Thymus (tissue), 14 donors: ENCODE data around the gene POLR1E. TPM values are rescaled to one million over a fixed set of nuclear protein-coding genes. Genes with fewer than 3 reads are reported as not detected.

Experiments used
- DNase-seq, 9 donors: peaks; one replicate each; pipeline ENCODE4 v3.0.0-alpha.2; 2013; ENCODE audit warnings: low spot score in 9 of 9, low read depth in 6 of 9, missing footprints in 1 of 9
- H3K27ac ChIP-seq, 2 donors: one replicate each; pipeline ENCODE4 v1.5.1; 2013; ENCODE audit warnings: control low read depth in 1 of 2, low read depth in 1 of 2, low read length in 1 of 2, mild to moderate bottlenecking in 1 of 2, moderate library complexity in 1 of 2
- H3K27me3 ChIP-seq, 2 donors: one replicate each; pipeline ENCODE4 v1.5.1; 2013; ENCODE audit warnings: low read length in 1 of 2; ENCODE audit not compliant: control insufficient read depth in 2 of 2, insufficient read depth in 1 of 2
- H3K36me3 ChIP-seq, 2 donors: one replicate each; pipeline ENCODE4 v1.5.1; 2013; ENCODE audit warnings: low read length in 1 of 2, mild to moderate bottlenecking in 1 of 2, moderate library complexity in 1 of 2; ENCODE audit not compliant: control insufficient read depth in 2 of 2, insufficient read depth in 2 of 2
- H3K4me1 ChIP-seq, 2 donors: one replicate each; pipeline ENCODE4 v1.5.1; 2013; ENCODE audit warnings: low read length in 2 of 2; ENCODE audit not compliant: control insufficient read depth in 2 of 2, insufficient read depth in 2 of 2
- H3K4me3 ChIP-seq, 2 donors: one replicate each; pipeline ENCODE4 v1.5.1; 2013; ENCODE audit warnings: low read length in 2 of 2, control low read depth in 1 of 2, mild to moderate bottlenecking in 1 of 2
- H3K9me3 ChIP-seq, 2 donors: one replicate each; pipeline ENCODE4 v1.5.1; 2013; ENCODE audit warnings: low read length in 1 of 2, mild to moderate bottlenecking in 1 of 2; ENCODE audit not compliant: control insufficient read depth in 2 of 2, insufficient read depth in 1 of 2
- WGBS: extraction: QIAGEN DNeasy Blood & Tissue Kit; methylation state at CpG from one replicate; pipeline ENCODE4 v1.1.7; 2013; 5-methylcytosine and 5-hydroxymethylcytosine counted together
- long read RNA-seq, 10 donors: transcript quantifications; one replicate each; lab custom pipeline, GENCODE V29; 2026
- polyA plus RNA-seq: library from polyadenylated mRNA; stranded (reverse); fragments of 200-250 nt; gene quantifications from one replicate; pipeline ENCODE4 v1.2.3, GENCODE V29; 2013
- total RNA-seq: library from RNA; stranded (reverse); fragments of 120-200 nt; gene quantifications from one replicate; pipeline ENCODE4 v1.2.4, GENCODE V29; 2013
- donor health status: healthy.

Gene POLR1E
- 21.0 TPM for total RNA-seq
- 22.0 TPM for polyA plus RNA-seq
- long read RNA-seq, donor 1, partial matches to known transcripts, result 0 of 1 reads
- long read RNA-seq, donor 1, other reads (novel, unspliced or antisense), result 0 of 1 reads
- long read RNA-seq, donor 2, result 0 reads
- long read RNA-seq, donor 3, transcript POLR1E-202 (12 exons, 1,868 nt), result major isoform, 9 of 14 reads
- long read RNA-seq, donor 3, partial matches to known transcripts, result 5 of 14 reads
- long read RNA-seq, donor 3, other reads (novel, unspliced or antisense), result 0 of 14 reads
- long read RNA-seq, donor 4, partial matches to known transcripts, result 0 of 2 reads
- long read RNA-seq, donor 4, other reads (novel, unspliced or antisense), result 0 of 2 reads
- long read RNA-seq, donor 5, partial matches to known transcripts, result 0 of 4 reads
- long read RNA-seq, donor 5, other reads (novel, unspliced or antisense), result 0 of 4 reads
- long read RNA-seq, donor 6, transcript POLR1E-202 (12 exons, 1,868 nt), result major isoform, 5 of 7 reads
- long read RNA-seq, donor 6, partial matches to known transcripts, result 0 of 7 reads
- long read RNA-seq, donor 6, other reads (novel, unspliced or antisense), result 0 of 7 reads
- long read RNA-seq, donor 7, partial matches to known transcripts, result 0 of 4 reads
- long read RNA-seq, donor 7, other reads (novel, unspliced or antisense), result 0 of 4 reads
- long read RNA-seq, donor 8, partial matches to known transcripts, result 0 of 2 reads
- long read RNA-seq, donor 8, other reads (novel, unspliced or antisense), result 0 of 2 reads
- long read RNA-seq, donor 9, partial matches to known transcripts, result 0 of 2 reads
- long read RNA-seq, donor 9, other reads (novel, unspliced or antisense), result 0 of 2 reads
- long read RNA-seq, donor 10, partial matches to known transcripts, result 0 of 5 reads
- long read RNA-seq, donor 10, other reads (novel, unspliced or antisense), result 0 of 5 reads

DNA sequence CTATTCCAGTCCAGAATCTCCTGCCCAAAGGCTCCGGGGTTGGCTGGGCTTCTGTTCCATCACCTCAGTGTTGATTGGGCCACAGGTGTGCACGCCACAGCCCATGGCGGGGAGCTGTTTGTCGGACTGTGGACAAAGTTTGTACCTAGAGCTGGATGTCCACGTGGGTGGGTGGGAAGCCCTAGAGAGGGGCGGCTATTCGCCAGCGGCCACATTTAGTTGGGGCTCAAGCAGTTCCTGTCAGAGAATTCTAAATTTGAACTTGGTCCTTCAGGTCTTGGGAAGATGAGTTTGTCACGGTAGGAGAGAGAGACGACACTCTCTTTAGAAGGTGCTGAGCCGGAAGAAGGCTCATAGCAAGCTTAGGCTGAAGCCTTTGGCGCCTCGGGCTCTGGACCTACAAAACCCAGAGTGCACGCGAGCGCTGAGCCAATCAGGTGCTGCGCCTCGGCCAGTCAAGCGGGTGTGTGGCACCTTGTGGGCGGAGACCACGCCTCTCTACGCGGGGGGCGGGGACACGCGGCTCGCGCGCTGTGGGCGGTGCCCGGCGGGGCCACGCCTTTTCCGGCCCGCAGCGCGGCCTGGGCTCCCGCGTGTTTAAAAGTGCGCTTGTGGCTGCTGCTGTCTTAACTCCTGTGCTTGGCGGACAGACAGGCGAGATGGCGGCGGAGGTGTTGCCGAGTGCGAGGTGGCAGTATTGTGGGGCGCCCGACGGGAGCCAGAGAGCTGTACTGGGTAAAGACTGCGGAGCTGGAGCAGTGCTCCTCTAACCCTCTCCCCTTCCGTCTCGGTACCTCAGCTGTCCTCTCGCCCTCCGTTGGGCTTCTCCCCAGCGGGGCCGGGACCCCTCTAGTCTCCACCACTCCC lies at the start of gene POLR1E:
POLR1E (plus strand) TSS at position 560 of the 867 bp plus-strand sequence; CDS start at position 660, 100 bp downstream.
- DNase-seq, result peak; percentile 87 to 97 (median 94)
- peak within 1 kb of the TSS; percentile 66 to 82 for H3K4me3 ChIP-seq
- peaks cover 0 to 9% of the 10 kb centered on the region in 2 donors for H3K27me3 ChIP-seq
- no peaks in the 10 kb centered on the region for H3K9me3 ChIP-seq
- H3K36me3 ChIP-seq, result peaks cover 3 to 8% of the 10 kb centered on the region in 2 donors
- WGBS, result 5% methylated on average over 56 of the region's 56 CpGs
- peak within 1 kb of the TSS; percentile 37 to 72 for H3K27ac ChIP-seq
- H3K4me1 ChIP-seq, result peaks cover 10 to 18% of the 10 kb centered on the region in 2 donors

DNA sequence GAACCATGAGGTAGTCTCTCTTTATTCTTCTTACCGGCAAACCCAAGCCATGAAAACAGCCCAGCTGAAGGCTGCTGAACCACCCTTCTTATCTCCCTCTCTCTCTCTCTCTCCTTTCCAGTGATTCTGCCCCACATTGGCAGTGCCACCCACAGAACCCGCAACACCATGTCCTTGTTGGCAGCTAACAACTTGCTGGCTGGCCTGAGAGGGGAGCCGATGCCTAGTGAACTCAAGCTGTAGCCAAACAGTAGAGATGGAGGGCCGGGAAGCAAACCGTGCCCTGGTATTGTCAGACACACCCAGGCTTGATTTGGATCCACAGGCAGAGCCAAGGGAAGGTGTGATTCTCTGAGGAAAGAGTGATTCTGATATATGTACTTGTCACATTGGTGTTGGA lies 49.2 kb upstream of the POLR1E start:
- H3K27ac ChIP-seq, result no peak overlapping the region
- H3K4me1 ChIP-seq, result no peaks in the 10 kb centered on the region
- WGBS, result 97% methylated on average over 5 of the region's 5 CpGs
- H3K4me3 ChIP-seq, result no peak overlapping the region
- H3K9me3 ChIP-seq, result no peaks in the 10 kb centered on the region
- no peak for DNase-seq
- H3K27me3 ChIP-seq, result no peaks in the 10 kb centered on the region
- H3K36me3 ChIP-seq, result peaks cover 53 to 66% of the 10 kb centered on the region in 2 donors

GRCh38 chr9:37437010-37437409 lies 48.7 kb upstream of the POLR1E start:
- Histone ChIP-seq H3K9me3 (peaks cover 0 to 3% of the 10 kb centered on the region in 2 donors), H3K4me3 (no peak overlapping the region), H3K36me3 (peaks cover 54 to 67% of the 10 kb centered on the region in 2 donors), H3K4me1 (no peaks in the 10 kb centered on the region), H3K27me3 (no peaks in the 10 kb centered on the region), H3K27ac (no peak overlapping the region)
- WGBS, result 97% methylated on average over 6 of the region's 6 CpGs
- DNase-seq, result no peak

GRCh38 chr9:37437621-37438020 lies 48.1 kb upstream of the POLR1E start:
- DNase-seq, result no peak
- Histone ChIP-seq H3K27me3 (no peaks in the 10 kb centered on the region), H3K36me3 (peaks cover 58 to 68% of the 10 kb centered on the region in 2 donors), H3K4me1 (no peaks in the 10 kb centered on the region), H3K27ac (no peak overlapping the region), H3K9me3 (peaks cover 0 to 3% of the 10 kb centered on the region in 2 donors), H3K4me3 (no peak overlapping the region)
- WGBS, result over 99% methylated on average over 4 of the region's 4 CpGs

- Histone ChIP-seq H3K27me3 (no peaks in the 10 kb centered on the region), H3K27ac (no peak overlapping the region), H3K4me1 (no peaks in the 10 kb centered on the region), H3K4me3 (no peak overlapping the region), H3K36me3 (peaks cover 59 to 65% of the 10 kb centered on the region in 2 donors), H3K9me3 (peaks cover 0 to 3% of the 10 kb centered on the region in 2 donors)
- WGBS, result 99% methylated on average over 3 of the region's 3 CpGs
- no peak for DNase-seq
Observed at GRCh38 chr9:37438359-37438758, 47.4 kb upstream of the POLR1E start.

DNA sequence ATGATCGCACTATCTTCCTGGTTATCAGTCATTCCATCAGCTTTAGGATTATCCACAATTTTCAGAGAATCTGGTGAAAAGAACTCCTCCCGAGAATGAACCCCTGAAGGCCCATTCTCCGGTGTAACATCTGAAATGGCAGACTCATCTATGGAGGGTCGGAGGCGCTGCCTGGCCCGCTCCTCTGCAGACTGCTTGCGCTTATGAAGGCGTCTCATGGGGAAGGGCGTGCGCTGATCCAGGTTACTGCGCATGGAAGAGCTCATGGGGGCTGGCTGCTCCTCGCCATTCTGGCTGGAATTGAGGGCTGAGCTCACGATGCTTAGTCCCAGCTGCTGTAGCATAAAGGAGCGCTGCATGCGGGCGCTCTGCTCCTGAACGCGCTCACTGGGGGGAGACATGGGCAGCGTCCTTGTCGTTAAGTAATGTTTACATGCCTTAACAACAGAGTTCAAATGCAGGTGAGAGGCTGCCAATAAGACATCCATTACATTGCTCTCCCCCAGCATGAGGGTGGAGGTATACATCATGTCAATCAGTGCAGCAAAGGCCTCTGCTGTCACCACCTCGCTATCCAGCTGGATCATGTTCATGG lies 43.9 kb upstream of the POLR1E start:
- no peak overlapping the region for H3K4me3 ChIP-seq
- H3K27me3 ChIP-seq, result no peaks in the 10 kb centered on the region
- H3K4me1 ChIP-seq, result no peaks in the 10 kb centered on the region
- peaks cover 47 to 53% of the 10 kb centered on the region in 2 donors for H3K36me3 ChIP-seq
- peaks cover 0 to 3% of the 10 kb centered on the region in 2 donors for H3K9me3 ChIP-seq
- 97% methylated on average over 21 of the region's 21 CpGs for WGBS
- no peak overlapping the region for H3K27ac ChIP-seq
- DNase-seq, result no peak

GRCh38 chr9:37442556-37442955 lies 43.2 kb upstream of the POLR1E start:
- Histone ChIP-seq H3K27ac (no peak overlapping the region), H3K9me3 (peaks cover 0 to 3% of the 10 kb centered on the region in 2 donors), H3K36me3 (peaks cover 40 to 46% of the 10 kb centered on the region in 2 donors), H3K27me3 (no peaks in the 10 kb centered on the region), H3K4me1 (no peaks in the 10 kb centered on the region), H3K4me3 (no peak overlapping the region)
- over 99% methylated on average over 2 of the region's 2 CpGs for WGBS
- DNase-seq, result no peak

- DNase-seq, result no peak
- Histone ChIP-seq H3K27ac (no peak overlapping the region), H3K27me3 (no peaks in the 10 kb centered on the region), H3K36me3 (peaks cover 32 to 36% of the 10 kb centered on the region in 2 donors), H3K9me3 (peaks cover 0 to 3% of the 10 kb centered on the region in 2 donors), H3K4me1 (no peaks in the 10 kb centered on the region), H3K4me3 (no peak overlapping the region)
- WGBS, result 97% methylated on average over 5 of the region's 5 CpGs
Observed at GRCh38 chr9:37443566-37443965, 42.2 kb upstream of the POLR1E start.
